ENCODE data around the gene SPSB4. TPM values are rescaled to one million over a fixed set of nuclear protein-coding genes. Genes with fewer than 3 reads are reported as not detected.

SPSB4 gene
- total RNA-seq, 1 donor from 2014 or later = 0.58 TPM

DNA sequence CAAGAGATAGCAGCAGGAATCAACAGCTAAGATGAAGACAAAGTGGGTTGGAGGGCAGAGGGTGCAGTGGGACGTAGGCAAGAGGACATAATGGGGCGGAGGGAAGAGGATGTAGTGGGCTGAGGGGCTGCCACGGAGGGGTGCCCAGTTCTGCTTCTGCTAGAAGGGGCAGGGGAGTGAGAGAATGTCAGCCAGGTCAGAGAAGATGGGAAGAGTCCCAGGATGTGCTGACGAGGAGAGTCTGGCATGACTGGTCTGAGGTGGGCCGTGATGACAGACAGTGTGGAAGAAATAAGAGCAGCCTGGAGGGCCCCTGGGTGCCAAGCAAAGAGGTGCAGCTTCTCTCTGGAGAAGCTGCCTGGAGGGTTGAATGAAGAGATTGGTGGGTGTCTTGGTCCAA lies 4.0 kb downstream of the SPSB4 start:
- TF ChIP-seq, protein P1, sequence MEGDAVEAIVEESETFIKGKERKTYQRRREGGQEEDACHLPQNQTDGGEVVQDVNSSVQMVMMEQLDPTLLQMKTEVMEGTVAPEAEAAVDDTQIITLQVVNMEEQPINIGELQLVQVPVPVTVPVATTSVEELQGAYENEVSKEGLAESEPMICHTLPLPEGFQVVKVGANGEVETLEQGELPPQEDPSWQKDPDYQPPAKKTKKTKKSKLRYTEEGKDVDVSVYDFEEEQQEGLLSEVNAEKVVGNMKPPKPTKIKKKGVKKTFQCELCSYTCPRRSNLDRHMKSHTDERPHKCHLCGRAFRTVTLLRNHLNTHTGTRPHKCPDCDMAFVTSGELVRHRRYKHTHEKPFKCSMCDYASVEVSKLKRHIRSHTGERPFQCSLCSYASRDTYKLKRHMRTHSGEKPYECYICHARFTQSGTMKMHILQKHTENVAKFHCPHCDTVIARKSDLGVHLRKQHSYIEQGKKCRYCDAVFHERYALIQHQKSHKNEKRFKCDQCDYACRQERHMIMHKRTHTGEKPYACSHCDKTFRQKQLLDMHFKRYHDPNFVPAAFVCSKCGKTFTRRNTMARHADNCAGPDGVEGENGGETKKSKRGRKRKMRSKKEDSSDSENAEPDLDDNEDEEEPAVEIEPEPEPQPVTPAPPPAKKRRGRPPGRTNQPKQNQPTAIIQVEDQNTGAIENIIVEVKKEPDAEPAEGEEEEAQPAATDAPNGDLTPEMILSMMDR (conservative IDR thresholded peaks at IDR 0.05; ENCODE audit: low read depth, low read length) = no peak
- no peak overlapping the region for H3K4me3 ChIP-seq (ENCODE audit: low read depth, low read length)
- DNase-seq (ENCODE audit: low read depth) = no peak

DNA sequence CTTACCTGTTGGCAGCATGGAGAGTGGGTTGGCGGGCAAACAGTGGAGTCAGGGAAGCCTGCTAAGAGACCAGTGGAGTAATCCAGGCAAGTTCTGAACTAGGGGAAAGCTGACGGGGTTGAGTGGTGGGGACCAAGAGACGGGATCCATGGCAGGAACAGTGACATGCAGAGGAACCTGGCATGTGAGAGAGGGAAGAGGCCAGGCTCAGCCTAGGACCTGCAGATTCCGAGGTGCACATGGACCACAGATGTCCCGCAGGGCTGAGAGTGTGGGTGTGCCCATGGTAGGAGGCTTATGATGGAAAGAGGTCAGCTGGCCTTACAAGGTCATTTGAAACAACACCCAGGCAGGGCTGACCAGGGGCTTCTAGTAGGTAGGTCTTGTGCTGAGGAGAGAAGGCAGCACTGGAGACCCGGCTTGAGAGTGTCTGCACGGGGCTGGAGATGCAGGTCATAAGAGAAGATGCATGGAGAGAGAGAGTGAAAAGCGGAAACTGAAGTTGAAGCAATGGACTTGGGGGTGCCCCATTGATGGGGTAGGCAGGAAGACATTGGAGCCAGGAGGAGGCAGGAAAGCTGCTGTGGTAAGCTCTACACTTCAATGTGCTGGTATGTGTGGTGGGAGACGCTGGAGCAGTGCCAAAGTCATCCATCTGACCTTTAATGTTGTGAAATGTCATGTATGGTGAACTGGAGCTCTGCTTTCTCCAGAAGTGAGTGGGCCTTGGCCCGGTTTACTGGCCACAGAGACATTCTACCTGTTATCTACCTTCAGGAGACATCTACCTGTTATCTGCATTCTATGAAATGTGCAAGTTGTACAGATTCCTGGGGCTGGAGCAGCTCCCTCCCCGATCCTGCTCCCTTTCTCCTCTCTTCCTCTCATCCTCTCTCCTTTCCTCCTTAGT lies 4.6 kb downstream of the SPSB4 start:
- DNase-seq (ENCODE audit: low read depth) = no peak
- TF ChIP-seq, protein P1 (conservative IDR thresholded peaks at IDR 0.05; ENCODE audit: low read depth, low read length) = no peak
- no peak overlapping the region for H3K4me3 ChIP-seq (ENCODE audit: low read depth, low read length)

DNA sequence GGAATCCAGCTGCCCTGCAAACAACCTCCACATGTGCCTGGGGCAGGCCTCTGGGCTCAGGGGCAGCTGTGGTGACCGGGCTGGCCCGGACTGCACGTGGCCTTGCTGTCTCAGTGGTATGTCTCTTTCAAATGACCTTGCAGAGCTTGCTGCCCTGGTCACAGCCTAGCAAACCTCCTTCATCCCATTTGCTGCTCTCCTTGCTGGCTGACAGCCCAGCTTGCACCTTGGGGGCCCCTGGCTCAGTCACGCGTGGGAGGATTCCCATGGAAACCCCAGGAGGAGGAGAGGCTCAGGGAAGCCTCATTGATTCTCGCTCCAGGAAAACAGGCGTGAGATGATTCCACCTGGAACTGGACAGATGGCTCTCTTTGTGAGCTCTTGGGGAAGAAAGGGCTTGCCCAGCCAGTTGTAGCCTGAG lies 5.6 kb downstream of the SPSB4 start:
- DNase-seq (ENCODE audit: low read depth) = no peak
- no peak overlapping the region for H3K4me3 ChIP-seq (ENCODE audit: low read depth, low read length)
- TF ChIP-seq, protein P1 (conservative IDR thresholded peaks at IDR 0.05; ENCODE audit: low read depth, low read length) = no peak

DNA sequence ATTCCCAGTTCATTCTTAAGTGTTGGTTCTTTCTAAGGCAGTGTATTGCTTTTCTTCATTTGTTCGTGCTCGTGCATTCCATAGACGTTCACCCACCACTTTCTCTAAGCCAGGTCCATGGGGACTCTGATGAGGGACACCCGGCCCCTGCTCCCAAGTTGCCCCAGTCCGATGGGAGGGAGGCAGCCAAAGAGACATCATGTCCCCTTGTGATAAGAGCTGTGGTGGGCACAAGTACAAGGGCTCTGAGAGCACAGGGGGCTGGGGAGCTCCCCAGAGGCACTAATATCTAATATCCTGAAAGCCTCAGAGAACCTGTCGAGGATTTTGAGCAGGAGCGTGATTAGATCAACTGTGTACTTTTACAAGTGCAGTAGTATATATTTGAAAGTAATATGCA lies 6.3 kb downstream of the SPSB4 start:
- no peak overlapping the region for H3K4me3 ChIP-seq (ENCODE audit: low read depth, low read length)
- TF ChIP-seq, protein P1 (conservative IDR thresholded peaks at IDR 0.05; ENCODE audit: low read depth, low read length) = no peak
- DNase-seq (ENCODE audit: low read depth) = no peak

DNA sequence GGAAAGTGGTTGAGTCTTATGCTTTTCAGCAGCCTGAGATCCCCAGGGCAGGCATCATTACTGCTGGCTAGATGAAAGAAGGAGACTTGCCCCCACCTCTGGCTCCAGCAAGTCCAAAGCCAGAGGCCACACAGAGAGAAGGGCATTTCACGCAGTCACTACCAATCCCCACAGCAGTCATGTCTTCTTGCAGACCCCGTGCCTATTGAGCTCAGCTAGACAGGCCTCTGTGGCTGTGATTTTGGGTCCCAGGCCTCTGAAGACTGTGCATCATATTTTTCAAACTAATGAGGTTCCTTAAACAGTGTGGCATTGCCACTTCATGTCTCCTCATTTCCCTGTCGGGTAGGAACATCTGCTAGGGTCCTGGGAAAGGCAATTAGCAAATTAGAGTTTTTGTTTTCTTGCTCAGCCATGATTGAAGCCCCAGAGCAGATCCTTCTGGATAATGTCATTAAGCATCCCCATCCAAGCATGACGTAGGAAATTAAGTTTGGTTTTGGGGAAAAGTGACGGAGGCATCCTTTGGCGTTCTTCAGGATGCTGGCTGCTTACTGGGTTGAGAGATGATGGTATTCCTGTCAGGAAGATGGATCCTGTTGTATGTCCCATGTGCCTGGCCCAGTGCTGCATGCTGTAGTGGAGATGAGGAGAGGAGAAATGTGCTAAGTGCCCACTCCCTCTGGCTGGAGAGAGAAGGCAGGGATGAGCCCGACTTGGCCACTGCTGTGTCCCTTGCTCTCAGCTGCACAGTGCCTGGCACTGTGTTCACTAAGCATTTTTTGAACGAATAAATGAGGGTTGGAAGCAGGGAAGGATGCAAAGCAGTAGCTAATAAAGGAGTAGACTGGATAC lies 7.0 kb downstream of the SPSB4 start:
- TF ChIP-seq, protein P1 (conservative IDR thresholded peaks at IDR 0.05; ENCODE audit: low read depth, low read length) = no peak
- H3K4me3 ChIP-seq (ENCODE audit: low read depth, low read length) = no peak overlapping the region
- DNase-seq (ENCODE audit: low read depth) = no peak

DNA sequence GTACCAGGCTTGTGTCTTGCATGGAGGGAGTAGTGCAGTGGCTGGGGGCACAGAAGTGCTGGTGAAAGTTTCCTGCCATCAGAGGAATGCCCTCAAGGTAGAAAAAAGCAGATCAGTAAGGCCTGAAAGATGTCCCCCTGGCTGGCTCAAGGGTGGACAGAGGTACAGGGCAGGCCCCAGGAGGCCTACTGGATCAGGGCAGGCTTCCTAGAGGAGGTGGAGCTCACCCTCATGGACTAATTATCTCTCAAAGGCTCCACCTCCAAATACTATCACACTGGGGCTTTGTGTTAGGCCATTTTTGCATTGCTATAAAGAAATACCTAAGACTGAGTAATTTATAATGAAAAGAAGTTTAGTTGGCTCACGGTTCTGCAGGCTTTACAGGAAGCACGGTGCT lies 7.8 kb downstream of the SPSB4 start:
- no peak for DNase-seq (ENCODE audit: low read depth)
- TF ChIP-seq, protein P1 (conservative IDR thresholded peaks at IDR 0.05; ENCODE audit: low read depth, low read length) = no peak
- no peak overlapping the region for H3K4me3 ChIP-seq (ENCODE audit: low read depth, low read length)

Data from epithelial cell of proximal tubule (primary cell).